22Rv1 (cell line): ENCODE data around the gene ELOVL2.

Experiments
- H3K27ac ChIP-seq: fragments of 450-650 bp; 2 replicates; pipeline ENCODE4 v1.5.1; 2017
- CTCF ChIP-seq: fragments of 450-650 bp; IDR thresholded peaks from 2 replicates; pipeline ENCODE4 v1.5.1; 2017; ENCODE audit warnings: mild to moderate bottlenecking
- ZFX ChIP-seq: fragments of 450-650 bp; IDR thresholded peaks from 2 replicates; pipeline ENCODE4 v1.6.1; 2017; ENCODE audit warnings: antibody characterized with exemption, borderline replicate concordance

ELOVL2 gene

GRCh38 chr6:11083491-11083890 is 39.4 kb upstream of the ELOVL2 start:
- H3K27ac ChIP-seq = no peak overlapping the region
- TF ChIP-seq ZFX (no peak), CTCF (no peak)

GRCh38 chr6:11080296-11080695 is 36.2 kb upstream of the ELOVL2 start:
- H3K27ac ChIP-seq = no peak overlapping the region
- TF ChIP-seq CTCF = no peak

GRCh38 chr6:11078266-11078665 is 34.2 kb upstream of the ELOVL2 start:
- H3K27ac ChIP-seq = no peak overlapping the region
- TF ChIP-seq CTCF (no peak), ZFX (no peak)

GRCh38 chr6:11076540-11076939 is 32.4 kb upstream of the ELOVL2 start:
- no peak overlapping the region for H3K27ac ChIP-seq
- TF ChIP-seq ZFX (no peak), CTCF (no peak)

- TF ChIP-seq ZFX = no peak
- TF ChIP-seq CTCF = no peak
- no peak overlapping the region for H3K27ac ChIP-seq
These were observed 28.0 kb upstream of the ELOVL2 start for GRCh38 chr6:11072101-11072500.

- TF ChIP-seq CTCF = no peak
- TF ChIP-seq ZFX = no peak
- no peak overlapping the region for H3K27ac ChIP-seq
These were observed 25.7 kb upstream of the ELOVL2 start for GRCh38 chr6:11069760-11070159.

- H3K27ac ChIP-seq = no peak overlapping the region
- TF ChIP-seq CTCF (no peak), ZFX (no peak)
These were observed 23.2 kb upstream of the ELOVL2 start for GRCh38 chr6:11067348-11067747.
